22Rv1 (cell line): ENCODE results near the gene RELA.

ENCODE experiments used
- H3K27ac ChIP-seq: fragments of 450-650 bp; 2 replicates; pipeline ENCODE4 v1.5.1; 2017
- ZFX ChIP-seq: fragments of 450-650 bp; IDR thresholded peaks from 2 replicates; pipeline ENCODE4 v1.6.1; 2017; ENCODE audit warnings: antibody characterized with exemption, borderline replicate concordance
- TF ChIP-seq, protein P1 (sequence below): fragments of 450-650 bp; IDR thresholded peaks from 2 replicates; pipeline ENCODE4 v1.5.1; 2017; ENCODE audit warnings: mild to moderate bottlenecking

Gene RELA

DNA sequence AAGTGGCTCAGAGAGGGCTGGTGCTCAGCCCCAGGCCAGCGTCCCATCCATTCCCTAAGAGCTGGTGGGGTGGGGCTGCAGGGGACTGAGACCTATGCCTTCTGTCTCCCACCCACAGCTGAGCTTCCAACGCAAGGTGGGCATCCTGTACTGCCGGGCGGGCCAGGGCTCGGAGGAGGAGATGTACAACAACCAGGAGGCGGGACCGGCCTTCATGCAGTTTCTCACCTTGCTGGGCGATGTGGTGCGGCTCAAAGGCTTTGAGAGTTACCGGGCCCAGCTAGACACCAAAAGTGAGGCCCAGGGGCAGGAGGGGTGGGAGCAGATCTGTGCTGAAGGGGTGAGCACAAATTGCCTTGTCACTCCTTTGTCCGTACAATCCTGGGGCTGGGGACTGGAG lies 17.9 kb downstream of the RELA start:
- no peak for TF ChIP-seq ZFX
- TF ChIP-seq, protein P1, sequence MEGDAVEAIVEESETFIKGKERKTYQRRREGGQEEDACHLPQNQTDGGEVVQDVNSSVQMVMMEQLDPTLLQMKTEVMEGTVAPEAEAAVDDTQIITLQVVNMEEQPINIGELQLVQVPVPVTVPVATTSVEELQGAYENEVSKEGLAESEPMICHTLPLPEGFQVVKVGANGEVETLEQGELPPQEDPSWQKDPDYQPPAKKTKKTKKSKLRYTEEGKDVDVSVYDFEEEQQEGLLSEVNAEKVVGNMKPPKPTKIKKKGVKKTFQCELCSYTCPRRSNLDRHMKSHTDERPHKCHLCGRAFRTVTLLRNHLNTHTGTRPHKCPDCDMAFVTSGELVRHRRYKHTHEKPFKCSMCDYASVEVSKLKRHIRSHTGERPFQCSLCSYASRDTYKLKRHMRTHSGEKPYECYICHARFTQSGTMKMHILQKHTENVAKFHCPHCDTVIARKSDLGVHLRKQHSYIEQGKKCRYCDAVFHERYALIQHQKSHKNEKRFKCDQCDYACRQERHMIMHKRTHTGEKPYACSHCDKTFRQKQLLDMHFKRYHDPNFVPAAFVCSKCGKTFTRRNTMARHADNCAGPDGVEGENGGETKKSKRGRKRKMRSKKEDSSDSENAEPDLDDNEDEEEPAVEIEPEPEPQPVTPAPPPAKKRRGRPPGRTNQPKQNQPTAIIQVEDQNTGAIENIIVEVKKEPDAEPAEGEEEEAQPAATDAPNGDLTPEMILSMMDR, result no peak
- H3K27ac ChIP-seq, result no peak overlapping the region

DNA sequence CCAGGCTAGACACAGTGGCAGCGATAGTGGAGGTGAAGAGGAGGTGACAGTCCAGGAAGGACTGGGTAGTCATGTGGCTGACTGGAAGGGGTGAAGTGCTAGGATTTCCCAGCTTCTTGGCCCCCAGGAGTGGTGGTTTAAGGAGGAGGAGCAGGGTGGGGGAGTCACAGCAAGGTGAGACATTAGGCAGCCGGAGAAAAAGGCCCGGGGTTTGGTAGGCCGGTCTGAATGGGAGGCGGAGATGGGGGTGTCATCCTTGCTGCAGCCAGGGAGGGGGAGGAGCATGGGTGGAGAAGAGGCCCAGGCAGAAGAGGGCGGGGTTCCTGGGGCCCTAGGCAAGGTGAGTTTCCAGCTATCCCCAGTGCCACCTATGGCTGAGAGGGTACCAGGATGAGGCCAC lies 18.7 kb downstream of the RELA start:
- no peak overlapping the region for H3K27ac ChIP-seq
- no peak for TF ChIP-seq ZFX
- TF ChIP-seq, protein P1, result no peak

DNA sequence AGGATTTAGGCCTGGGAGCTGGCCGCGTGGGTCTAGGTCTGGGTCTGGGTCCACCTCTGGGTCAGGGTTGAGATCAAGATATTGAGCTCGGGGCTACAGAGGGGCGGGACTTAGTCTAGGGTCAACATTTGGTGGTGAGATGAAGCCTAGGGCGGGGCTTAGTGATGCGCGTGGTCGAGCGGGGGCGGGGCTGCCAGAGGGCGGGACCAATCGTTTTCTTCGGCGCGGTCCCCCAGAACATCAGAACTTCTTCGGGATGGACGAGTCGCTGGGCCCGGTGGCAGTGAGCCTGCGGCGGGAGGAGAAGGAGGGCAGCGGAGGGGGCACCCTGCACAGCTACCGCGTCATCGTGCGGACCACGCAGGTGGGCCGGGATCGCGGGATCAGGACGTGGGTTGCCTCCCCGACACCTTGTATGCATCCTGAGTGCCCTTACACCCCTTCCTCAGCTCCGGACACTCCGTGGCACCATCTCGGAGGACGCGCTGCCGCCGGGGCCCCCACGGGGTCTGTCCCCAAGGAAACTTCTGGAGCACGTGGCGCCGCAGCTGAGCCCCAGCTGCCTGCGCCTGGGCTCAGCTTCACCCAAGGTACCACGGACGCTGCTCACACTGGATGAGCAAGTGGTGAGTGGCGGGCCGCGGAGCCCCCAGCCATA lies 20.6 kb downstream of the RELA start:
- TF ChIP-seq ZFX, result no peak
- TF ChIP-seq, protein P1, result no peak
- H3K27ac ChIP-seq, result peak overlapping the region; percentile 17; the same call in 1 of the 2 replicates

DNA sequence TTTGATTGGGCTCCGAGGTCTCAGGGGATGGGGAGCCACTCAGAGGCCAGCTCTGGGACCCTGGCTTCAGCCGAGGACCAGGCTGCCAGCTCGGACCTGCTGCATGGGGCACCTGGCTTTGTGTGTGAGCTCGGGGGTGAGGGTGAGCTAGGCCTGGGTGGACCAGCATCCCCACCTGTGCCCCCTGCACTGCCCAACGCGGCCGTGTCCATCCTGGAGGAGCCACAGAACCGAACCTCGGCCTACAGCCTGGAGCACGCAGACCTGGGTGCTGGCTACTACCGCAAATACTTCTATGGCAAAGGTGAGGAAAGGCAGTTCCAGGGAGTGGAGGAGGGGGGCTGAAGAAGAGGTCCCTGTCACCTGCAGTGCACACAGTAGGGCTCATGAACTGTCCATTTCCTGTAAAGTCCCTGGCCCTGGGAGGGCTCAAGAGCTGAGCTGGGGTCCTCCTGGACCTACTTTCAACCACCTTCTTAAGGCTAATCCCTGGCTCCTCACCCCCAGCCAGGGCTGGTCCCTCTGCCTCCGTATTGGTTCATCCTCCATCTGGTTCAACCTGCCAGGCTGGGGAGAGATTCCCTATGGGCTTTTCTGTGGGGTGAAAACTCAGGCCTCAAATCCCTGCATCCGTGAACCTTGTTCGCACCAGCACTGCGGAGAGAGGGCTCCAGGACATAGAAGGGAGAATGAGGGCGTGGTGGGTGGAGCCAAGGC lies 21.3 kb downstream of the RELA start:
- TF ChIP-seq, protein P1, result no peak
- no peak for TF ChIP-seq ZFX
- H3K27ac ChIP-seq, result peak overlapping the region; percentile 17; the same call in 1 of the 2 replicates

DNA sequence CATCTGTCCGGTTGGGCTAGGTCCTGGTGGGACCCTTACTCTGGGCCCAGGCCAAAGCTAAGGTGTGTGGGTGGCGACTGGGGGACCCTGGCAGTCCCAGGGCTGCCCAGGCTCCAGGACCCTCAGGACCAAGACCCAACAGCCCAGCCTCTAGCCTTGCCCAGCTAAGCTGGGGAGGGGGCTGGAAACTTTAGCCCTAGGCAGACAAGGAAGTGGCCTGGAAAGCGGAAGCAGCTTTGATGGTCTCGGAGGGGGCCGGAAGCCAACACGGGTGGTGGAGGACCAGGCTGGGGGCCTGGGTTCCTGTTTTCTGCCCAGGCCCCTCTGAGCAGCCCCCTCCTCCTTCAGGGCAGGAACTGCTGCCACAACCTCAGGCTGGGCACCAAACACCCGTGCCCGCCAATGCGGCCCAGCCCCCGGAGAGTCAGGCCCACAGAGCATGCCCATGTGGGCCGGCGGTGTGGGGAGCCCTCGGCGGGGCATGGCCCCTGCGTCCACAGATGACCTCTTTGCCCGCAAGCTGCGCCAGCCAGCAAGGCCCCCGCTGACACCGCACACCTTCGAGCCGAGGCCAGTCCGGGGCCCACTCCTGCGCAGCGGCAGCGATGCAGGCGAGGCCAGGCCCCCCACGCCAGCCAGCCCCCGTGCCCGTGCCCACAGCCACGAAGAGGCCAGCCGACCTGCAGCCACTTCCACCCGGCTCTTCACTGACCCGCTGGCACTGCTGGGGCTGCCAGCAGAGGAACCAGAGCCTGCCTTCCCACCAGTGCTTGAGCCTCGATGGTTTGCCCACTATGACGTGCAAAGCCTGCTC lies 22.0 kb downstream of the RELA start:
- no peak overlapping the region for H3K27ac ChIP-seq
- TF ChIP-seq ZFX, result no peak
- TF ChIP-seq, protein P1, result no peak

DNA sequence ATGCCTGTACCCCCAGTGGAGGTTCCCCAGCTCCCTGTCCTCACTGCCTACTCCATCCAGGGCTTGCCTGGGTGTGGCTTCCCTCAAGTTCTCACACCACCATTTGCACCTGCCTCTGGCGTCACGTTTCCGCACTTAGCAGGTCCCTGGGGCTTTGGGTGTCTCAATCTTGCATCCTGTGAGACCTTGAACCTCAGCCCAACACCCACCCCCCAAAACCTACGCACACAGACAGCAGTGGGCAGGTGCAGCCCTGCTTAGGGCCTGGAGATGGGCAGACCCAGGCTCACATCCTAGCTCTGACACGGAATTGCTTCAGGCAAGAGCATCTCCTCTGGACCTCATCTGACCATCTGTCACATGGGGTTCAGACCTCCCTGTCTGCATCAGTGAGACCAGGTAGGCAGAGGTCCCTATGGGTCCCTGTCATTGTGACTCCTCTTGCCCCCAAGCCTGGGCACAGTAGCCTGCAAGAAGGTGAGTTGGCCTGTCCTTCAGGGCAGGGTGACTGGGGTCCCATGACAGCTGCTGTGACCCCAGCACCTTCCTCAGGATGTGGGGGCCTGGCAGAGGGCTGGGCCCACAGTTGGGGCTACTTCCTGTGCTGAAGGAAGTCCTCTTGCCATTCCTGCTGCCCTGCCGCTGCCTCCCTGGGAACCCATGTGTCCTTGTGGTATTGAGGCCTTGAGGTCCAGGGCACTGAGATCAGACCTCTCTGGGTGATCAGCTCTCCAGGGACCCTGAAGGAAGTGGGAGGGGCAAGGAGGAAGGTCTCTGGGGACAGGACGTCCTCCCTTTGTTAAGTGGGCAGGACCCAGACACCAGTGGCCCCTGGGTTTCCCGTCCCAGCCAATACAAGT lies 22.9 kb downstream of the RELA start:
- TF ChIP-seq ZFX, result no peak
- TF ChIP-seq, protein P1, result no peak
- no peak overlapping the region for H3K27ac ChIP-seq

DNA sequence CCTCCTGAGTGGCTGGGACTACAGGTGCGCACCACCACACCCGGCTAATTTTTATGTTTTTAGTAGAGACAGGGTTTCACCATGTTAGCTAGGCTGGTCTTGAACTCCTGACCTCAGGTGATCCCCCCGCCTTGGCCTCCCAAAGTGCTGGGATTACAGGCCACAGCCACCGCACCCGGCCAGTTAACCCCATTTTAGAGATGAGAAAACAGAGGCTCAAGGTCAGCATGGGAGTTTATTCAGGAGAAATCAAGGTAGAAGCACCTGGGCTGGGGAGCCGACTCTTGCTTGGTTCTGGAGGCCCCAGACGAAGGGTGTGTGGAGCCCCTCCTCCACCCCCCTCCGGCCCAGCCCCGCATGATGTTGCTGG lies 23.5 kb downstream of the RELA start:
- peak overlapping the region; percentile 76 for H3K27ac ChIP-seq
